Measurements from ENCODE around the gene BBS5.
"Not testable (repeated sequence)": the region's sequence is repeated elsewhere in the genome, so short reads cannot be mapped to it uniquely, and the experiment has no call there.

Gene BBS5

GRCh38 chr2:169528271-169528701 lies 49.0 kb downstream of the BBS5 start:
- Histone ChIP-seq H3K27ac (no peak overlapping the region), H3K4me3 (ENCODE audit: low read depth, low read length) (no peak overlapping the region), H3K27me3 (replicated peaks) (no peaks in the 10 kb centered on the region), H3K36me3 (replicated peaks) (peaks cover 4% of the 10 kb centered on the region)
- in situ Hi-C loops (cut with HindIII; ENCODE audit: low pct_ligation_motif_present, low sequenced_read_pairs): no loop called here
- DNase-seq: peak; percentile 63
- TF ChIP-seq CTCF (IDR thresholded peaks at IDR 0.05; ENCODE audit: low read depth, low read length, missing control alignments): peak; percentile 89

DNA sequence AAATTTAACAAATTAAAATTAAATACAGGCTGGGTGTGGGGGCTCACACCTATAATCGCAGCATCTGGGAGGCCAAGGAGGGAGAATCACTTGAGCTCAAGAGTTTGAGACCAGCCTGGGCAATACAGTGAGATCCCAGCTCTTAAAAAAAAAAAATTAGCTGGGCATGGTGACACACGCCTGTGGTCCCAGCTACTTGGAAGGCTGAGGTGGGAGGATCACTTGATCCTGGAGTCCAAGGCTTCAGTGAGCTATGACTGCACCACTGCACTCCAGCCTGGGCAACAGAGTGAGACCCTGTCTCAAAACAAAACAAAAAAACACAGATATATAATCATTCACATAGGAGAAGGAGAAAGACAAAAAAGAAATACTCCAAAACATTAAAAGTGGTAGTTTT lies 60.2 kb downstream of the BBS5 start:
- H3K36me3 ChIP-seq (replicated peaks); H3K27ac ChIP-seq; H3K27me3 ChIP-seq (replicated peaks); H3K4me3 ChIP-seq (ENCODE audit: low read depth, low read length); in situ Hi-C loops (cut with HindIII; ENCODE audit: low pct_ligation_motif_present, low sequenced_read_pairs); DNase-seq: not testable (repeated sequence)

DNA sequence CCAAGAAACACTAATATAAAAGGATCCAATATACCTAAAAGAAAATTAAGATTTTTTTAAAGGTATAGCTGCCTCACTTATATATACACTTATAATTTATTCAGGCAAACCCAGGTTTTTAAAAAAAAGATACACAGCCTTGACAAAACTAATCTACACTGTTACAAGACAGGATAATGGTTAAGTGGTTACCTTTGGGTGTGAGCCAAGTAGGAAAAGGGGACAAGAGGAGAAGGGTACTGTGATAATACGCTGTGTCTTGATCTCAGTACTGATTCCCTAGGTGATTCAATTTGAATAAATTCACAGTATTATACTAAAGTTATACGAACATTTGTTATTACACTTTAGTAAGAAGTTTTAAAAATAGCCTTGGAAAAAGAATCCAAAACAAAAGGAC lies 60.9 kb downstream of the BBS5 start:
- no peak for TF ChIP-seq CTCF (IDR thresholded peaks at IDR 0.05; ENCODE audit: low read depth, low read length, missing control alignments)
- Histone ChIP-seq H3K4me3 (ENCODE audit: low read depth, low read length) (no peak overlapping the region), H3K27me3 (replicated peaks) (no peaks in the 10 kb centered on the region), H3K36me3 (replicated peaks) (no peaks in the 10 kb centered on the region), H3K27ac (no peak overlapping the region)
- no peak for DNase-seq
- in situ Hi-C loops (cut with HindIII; ENCODE audit: low pct_ligation_motif_present, low sequenced_read_pairs): no loop called here

GRCh38 chr2:169542433-169542832 lies 63.1 kb downstream of the BBS5 start:
- Histone ChIP-seq H3K4me3 (ENCODE audit: low read depth, low read length) (no peak overlapping the region), H3K27me3 (replicated peaks) (no peaks in the 10 kb centered on the region), H3K27ac (no peak overlapping the region), H3K36me3 (replicated peaks) (no peaks in the 10 kb centered on the region)
- in situ Hi-C loops (cut with HindIII; ENCODE audit: low pct_ligation_motif_present, low sequenced_read_pairs): no loop called here
- no peak for TF ChIP-seq CTCF (IDR thresholded peaks at IDR 0.05; ENCODE audit: low read depth, low read length, missing control alignments)
- DNase-seq: no peak

DNA sequence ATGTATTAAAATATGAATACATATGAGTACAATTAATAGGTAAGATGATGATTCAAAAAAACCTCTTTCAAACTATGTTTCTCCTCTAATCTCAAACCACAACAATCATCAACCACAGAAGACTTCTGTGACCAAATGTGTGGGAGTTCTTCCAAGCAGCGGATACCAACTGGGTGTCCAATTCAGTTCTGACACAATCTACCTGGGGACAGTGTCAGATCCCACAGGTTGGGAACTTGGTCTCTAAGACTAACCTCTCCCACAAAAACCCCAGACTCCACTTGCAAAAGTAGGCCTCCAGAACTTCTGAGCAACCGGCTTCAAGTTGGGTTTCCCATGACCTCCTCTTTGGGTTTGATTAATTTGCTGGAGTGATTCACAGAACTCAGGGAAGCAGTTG lies 67.5 kb downstream of the BBS5 start:
- in situ Hi-C loops (cut with HindIII; ENCODE audit: low pct_ligation_motif_present, low sequenced_read_pairs): no loop called here

More for the DNA sequence above, 67.5 kb downstream of the BBS5 start:
- H3K4me3 ChIP-seq (ENCODE audit: low read depth, low read length): no peak overlapping the region
- H3K36me3 ChIP-seq (replicated peaks): no peaks in the 10 kb centered on the region
- no peaks in the 10 kb centered on the region for H3K27me3 ChIP-seq (replicated peaks)
- no peak for TF ChIP-seq CTCF (IDR thresholded peaks at IDR 0.05; ENCODE audit: low read depth, low read length, missing control alignments)
- H3K27ac ChIP-seq: no peak overlapping the region
- no peak for DNase-seq
